DMS79 (cell line): Measurements from ENCODE around the gene TMEM253.
A peak's percentile ranks its signal among the peaks of the same experiment; 100 is the strongest.

ENCODE experiments used
- DNase-seq: peaks from one replicate; lab custom pipeline; 2025; lab: John Stamatoyannopoulos, UW

TMEM253 gene

DNA sequence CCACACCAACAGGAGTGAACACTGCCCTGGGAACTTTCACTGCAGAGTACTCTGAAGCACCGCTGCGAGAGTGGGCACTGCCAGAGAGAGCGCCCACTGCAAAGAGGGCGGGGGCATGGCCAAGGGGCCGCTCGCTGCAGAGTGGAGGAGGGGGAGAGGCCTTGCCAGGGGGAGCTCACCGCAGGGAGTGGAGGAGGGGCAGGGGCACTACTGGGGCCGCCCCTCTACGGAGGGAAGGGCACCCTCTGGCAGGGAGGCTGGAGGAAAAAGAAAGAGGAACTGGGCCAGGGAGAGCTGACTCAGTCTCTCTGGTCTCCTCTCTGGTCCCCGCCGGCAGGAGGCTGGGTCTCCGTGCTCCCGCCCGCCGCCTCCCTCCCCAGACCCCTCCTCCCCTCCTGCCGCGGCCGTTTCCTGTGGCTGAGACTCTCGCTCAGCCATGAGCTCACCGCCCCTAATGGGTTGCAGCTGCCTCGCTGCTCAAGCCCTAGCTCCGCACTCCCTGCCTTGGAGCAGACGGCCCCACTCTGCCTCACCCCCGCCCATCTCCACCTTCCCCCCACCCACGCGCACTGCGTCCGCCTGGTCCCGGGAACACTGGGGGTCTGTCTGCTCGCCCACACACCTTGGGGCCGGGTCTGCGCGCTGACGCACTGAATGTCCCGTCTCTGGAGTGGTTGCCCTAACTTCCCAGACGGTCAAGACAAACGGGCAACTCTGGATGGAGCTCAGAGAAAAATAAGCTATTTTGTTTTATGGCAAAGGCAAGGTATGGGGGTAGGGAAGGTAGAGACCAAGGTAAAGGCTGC is 29.4 kb upstream of the TMEM253 start:
- DNase-seq, result peak; percentile 81

GRCh38 chr14:21072031-21072473 is 28.8 kb upstream of the TMEM253 start:
- DNase-seq, result no peak

DNA sequence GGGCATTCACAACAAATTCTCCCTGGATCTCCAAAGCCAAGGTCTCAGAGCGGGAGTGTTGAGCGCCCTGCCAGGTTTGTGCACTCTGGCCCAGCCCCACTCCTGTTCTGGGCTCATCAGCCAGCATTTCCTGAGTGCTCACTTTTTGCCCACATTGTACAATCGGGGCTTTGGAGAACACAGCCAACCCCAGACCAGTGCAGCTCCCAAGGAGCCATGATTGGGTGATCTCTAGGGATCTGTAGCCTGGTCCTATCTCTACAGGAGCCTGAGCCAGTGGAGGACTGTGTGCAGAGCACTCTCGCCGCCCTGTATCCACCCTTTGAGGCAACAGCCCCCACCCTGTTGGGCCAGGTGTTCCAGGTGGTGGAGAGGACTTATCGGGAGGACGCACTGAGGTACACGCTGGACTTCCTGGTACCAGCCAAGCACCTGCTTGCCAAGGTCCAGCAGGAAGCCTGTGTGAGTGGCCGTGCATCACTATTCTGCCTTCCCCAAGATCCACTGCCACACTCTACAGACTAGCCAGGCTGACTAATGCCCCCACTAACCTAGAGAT is 28.0 kb upstream of the TMEM253 start:
- no peak for DNase-seq

GRCh38 chr14:21073921-21074320 is 26.9 kb upstream of the TMEM253 start:
- no peak for DNase-seq

- DNase-seq, result no peak
These were observed 26.2 kb upstream of the TMEM253 start for GRCh38 chr14:21074398-21075272.

- DNase-seq, result no peak
These were observed 25.0 kb upstream of the TMEM253 start for GRCh38 chr14:21075719-21076437.

DNA sequence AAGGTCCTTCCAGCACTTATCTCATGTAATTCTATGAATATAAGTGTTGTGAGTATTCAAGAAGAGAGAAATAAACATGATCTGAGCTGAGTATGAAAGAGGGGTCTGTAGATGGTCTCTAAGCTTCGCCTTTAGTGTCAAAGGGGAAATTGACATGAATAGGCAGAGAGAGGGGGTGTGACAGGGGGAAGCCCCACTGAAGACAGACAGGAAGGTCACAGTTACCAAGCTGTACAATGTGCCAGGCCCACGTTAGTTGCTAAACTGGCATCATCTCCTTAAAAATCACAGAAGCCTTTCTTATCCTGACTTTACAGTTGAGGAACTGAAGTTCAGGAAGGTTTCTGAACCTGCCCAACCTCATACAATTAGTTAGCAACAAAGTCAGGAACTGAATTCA is 23.2 kb upstream of the TMEM253 start:
- DNase-seq, result no peak

GRCh38 chr14:21078287-21078686 is 22.6 kb upstream of the TMEM253 start:
- no peak for DNase-seq

GRCh38 chr14:21078726-21079125 is 22.1 kb upstream of the TMEM253 start:
- no peak for DNase-seq

DNA sequence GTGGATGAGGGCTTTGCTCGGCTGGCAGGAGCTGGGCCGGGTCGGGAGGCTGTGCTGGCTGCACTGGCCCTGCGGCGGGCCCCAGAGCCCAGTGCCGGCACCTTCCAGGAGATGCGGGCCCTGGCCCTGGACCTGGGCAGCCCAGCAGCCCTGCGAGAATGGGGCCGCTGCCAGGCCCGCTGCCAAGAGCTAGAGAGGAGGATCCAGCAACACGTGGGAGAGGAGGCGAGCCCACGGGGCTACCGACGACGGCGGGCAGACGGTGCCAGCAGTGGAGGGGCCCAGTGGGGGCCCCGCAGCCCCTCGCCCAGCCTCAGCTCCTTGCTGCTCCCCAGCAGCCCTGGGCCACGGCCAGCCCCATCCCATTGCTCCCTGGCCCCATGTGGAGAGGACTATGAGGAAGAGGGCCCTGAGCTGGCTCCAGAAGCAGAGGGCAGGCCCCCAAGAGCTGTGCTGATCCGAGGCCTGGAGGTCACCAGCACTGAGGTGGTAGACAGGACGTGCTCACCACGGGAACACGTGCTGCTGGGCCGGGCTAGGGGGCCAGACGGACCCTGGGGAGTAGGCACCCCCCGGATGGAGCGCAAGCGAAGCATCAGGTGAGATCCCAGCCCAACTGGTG is 19.2 kb upstream of the TMEM253 start:
- no peak for DNase-seq

GRCh38 chr14:21083565-21084325 is 17.1 kb upstream of the TMEM253 start:
- DNase-seq, result no peak

DNA sequence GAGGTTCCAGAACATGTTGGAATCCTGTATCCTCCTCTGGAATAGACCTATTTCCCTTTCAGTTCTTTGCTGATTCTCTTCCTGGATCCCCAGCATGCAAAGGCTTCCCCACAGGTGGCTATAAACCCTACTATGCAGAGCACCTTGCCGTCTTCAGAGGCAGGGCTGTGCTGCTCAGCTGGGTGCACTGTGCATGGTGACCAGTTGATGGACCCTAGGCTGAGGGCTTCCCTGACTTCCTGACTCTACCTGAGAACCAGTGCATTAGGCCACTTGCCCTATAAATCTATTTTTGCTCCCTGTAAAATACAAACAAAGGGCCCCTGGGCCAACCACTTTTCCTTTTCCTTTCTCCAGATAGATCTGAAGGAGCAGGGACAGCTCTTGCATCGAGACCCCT is 16.5 kb upstream of the TMEM253 start:
- no peak for DNase-seq

- no peak for DNase-seq
These were observed 15.6 kb upstream of the TMEM253 start for GRCh38 chr14:21084998-21085853.

DNA sequence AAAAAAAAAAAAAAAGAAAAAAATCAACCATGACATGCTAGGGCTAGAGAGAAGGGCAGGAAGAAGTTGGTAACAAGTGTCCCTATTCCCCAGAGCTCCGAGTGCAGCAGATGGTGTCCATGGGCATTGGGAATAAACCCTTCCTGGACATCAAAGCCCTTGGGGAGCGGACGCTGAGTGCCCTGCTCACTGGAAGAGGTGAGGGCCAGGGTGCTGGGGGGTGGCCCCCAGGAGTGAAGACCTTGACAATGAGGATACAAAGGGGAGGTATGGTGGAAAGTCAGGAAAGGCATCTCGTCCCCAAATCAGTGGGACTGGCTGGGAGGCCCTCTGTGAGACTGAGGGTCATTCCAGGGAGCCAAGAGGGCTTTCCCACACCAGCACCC is 14.0 kb upstream of the TMEM253 start:
- no peak for DNase-seq

GRCh38 chr14:21087294-21088091 is 13.4 kb upstream of the TMEM253 start:
- peak; percentile 74 for DNase-seq

DNA sequence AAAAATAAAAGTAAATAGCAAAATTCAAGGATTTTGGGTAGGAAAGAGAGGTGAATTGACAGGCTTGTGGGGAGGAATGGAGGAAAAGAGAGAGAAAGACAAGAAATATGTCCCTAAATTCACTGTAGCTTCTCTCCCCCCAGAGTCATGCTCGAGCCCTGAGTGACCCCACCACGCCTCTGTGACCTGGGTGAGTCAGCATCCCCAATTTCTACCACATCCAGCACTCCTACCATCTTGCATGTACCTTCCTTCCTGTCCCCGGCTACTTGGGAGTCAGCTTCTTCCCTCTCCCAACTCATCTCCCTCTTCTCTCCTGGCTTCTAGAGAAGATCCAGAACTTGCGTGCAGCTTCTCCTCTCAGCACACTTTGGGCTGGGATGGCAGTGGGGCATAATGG is 12.2 kb upstream of the TMEM253 start:
- DNase-seq, result no peak

- no peak for DNase-seq
These were observed 11.6 kb upstream of the TMEM253 start for GRCh38 chr14:21089271-21089670.

DNA sequence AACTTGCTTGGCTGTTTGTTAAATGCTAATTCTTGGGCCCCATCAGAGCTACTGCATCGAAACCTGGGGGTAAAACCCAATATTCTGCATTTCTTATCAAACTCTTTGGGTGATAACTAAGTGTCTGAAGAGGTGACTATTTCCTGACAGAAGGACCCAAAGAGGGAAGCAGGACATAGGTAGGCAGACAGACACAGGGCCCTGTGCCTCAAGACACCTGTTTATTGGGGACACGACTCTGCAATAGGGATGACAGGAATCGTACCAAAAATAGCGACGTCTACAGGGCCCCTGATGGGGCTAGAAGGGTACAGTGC is 11.0 kb upstream of the TMEM253 start:
- no peak for DNase-seq

GRCh38 chr14:21090194-21090939 is 10.5 kb upstream of the TMEM253 start:
- no peak for DNase-seq
